H1 (cell line): ENCODE measurements around the gene GEMIN7. TPM values are rescaled to one million over a fixed set of nuclear protein-coding genes. Genes with fewer than 3 reads are reported as not detected.

ENCODE experiments used
- ATF3 ChIP-seq: IDR thresholded peaks from 2 replicates; pipeline ENCODE4 v1.6.1; 2011; ENCODE audit warnings: low read depth, mild to moderate bottlenecking, low read length; ENCODE audit not compliant: insufficient read depth
- BCL11A ChIP-seq, 2 experiments: IDR thresholded peaks; one replicate each; pipeline ENCODE4 v1.6.1; 2011; ENCODE audit warnings: low read depth in 2 of 2, low read length in 2 of 2, mild to moderate bottlenecking in 2 of 2
- CHD1 ChIP-seq: IDR thresholded peaks from 2 replicates; pipeline ENCODE4 v1.6.1; 2012; ENCODE audit warnings: low read depth, low read length, improper control_type of control experiment
- CHD2 ChIP-seq: IDR thresholded peaks from 2 replicates; pipeline ENCODE4 v1.6.1; 2012; ENCODE audit warnings: low read length, improper control_type of control experiment
- CREB1 ChIP-seq: IDR thresholded peaks from 2 replicates; pipeline ENCODE4 v1.6.1; 2012; ENCODE audit warnings: inconsistent platforms
- JUN ChIP-seq: IDR thresholded peaks from 2 replicates; pipeline ENCODE4 v1.6.1; 2011; ENCODE audit warnings: low read depth, mild to moderate bottlenecking, improper control_type of control experiment, low read length
- RNF2 ChIP-seq: fragments of 200-900, 300-1000 bp; sonication (generic); IDR thresholded peaks from 2 replicates; pipeline ENCODE4 v1.7.1; 2016; ENCODE audit warnings: borderline replicate concordance, low read depth, mild to moderate bottlenecking, antibody characterized with exemption, low read length; ENCODE audit not compliant: poor library complexity, severe bottlenecking; ENCODE audit errors: missing control alignments
- SRF ChIP-seq: IDR thresholded peaks from 2 replicates; pipeline ENCODE4 v1.6.1; 2011; ENCODE audit warnings: mild to moderate bottlenecking, low read depth, low read length, moderate library complexity
- TEAD4 ChIP-seq: IDR thresholded peaks from 2 replicates; pipeline ENCODE4 v1.6.1; 2012; ENCODE audit warnings: low read depth, low read length, inconsistent platforms, mixed read lengths
- polyA plus RNA-seq, 7 experiments: library from polyadenylated mRNA; depleted of rRNA in 3 of 7; stranded (reverse) in 5 of 7; unstranded in 2 of 7; fragments of >200 nt in 5 of 7; fragments of 200-250 nt in 2 of 7; gene quantifications; 1 replicate in 5 of 7; 2 replicates in 1 of 7; 4 replicates in 1 of 7; pipeline versions ENCODE4 v1.2.1 to v1.2.3, GENCODE V29; 2011 to 2013; ENCODE audit warnings: missing spikeins in 2 of 7, mixed read lengths in 2 of 7
- total RNA-seq: library from RNA; stranded (reverse); fragmentation: NEBNext Ultra II Directional; extraction: Animal tissue kit (Norgen Biotek cat#: 25700); gene quantifications from 2 replicates; pipeline ENCODE4 v1.2.1, GENCODE V29; 2021
- TF ChIP-seq, protein P1 (sequence below): fragments of 300-600 bp; sonication (generic); IDR thresholded peaks from 2 replicates; pipeline ENCODE4 v1.7.1; 2012; ENCODE audit warnings: low read length, moderate library complexity, mild to moderate bottlenecking, inconsistent platforms; ENCODE audit not compliant: insufficient replicate concordance

Gene GEMIN7
- total and polyA plus RNA-seq, 2 of the 8 experiments (the other 6 are each of a cell fraction or from before 2014, with no cell fraction given): 48.0 to 91.6 TPM

- TF ChIP-seq SRF (no peak), ATF3 (no peak), CHD1 (no peak), TEAD4 (no peak), BCL11A (IDR thresholded peaks at IDR 0.05; ENCODE audit: low read depth in 2 of 2, low read length in 2 of 2) (no peak), JUN (no peak), RNF2 (no peak), CHD2 (no peak), CREB1 (no peak)
- TF ChIP-seq, protein P1, sequence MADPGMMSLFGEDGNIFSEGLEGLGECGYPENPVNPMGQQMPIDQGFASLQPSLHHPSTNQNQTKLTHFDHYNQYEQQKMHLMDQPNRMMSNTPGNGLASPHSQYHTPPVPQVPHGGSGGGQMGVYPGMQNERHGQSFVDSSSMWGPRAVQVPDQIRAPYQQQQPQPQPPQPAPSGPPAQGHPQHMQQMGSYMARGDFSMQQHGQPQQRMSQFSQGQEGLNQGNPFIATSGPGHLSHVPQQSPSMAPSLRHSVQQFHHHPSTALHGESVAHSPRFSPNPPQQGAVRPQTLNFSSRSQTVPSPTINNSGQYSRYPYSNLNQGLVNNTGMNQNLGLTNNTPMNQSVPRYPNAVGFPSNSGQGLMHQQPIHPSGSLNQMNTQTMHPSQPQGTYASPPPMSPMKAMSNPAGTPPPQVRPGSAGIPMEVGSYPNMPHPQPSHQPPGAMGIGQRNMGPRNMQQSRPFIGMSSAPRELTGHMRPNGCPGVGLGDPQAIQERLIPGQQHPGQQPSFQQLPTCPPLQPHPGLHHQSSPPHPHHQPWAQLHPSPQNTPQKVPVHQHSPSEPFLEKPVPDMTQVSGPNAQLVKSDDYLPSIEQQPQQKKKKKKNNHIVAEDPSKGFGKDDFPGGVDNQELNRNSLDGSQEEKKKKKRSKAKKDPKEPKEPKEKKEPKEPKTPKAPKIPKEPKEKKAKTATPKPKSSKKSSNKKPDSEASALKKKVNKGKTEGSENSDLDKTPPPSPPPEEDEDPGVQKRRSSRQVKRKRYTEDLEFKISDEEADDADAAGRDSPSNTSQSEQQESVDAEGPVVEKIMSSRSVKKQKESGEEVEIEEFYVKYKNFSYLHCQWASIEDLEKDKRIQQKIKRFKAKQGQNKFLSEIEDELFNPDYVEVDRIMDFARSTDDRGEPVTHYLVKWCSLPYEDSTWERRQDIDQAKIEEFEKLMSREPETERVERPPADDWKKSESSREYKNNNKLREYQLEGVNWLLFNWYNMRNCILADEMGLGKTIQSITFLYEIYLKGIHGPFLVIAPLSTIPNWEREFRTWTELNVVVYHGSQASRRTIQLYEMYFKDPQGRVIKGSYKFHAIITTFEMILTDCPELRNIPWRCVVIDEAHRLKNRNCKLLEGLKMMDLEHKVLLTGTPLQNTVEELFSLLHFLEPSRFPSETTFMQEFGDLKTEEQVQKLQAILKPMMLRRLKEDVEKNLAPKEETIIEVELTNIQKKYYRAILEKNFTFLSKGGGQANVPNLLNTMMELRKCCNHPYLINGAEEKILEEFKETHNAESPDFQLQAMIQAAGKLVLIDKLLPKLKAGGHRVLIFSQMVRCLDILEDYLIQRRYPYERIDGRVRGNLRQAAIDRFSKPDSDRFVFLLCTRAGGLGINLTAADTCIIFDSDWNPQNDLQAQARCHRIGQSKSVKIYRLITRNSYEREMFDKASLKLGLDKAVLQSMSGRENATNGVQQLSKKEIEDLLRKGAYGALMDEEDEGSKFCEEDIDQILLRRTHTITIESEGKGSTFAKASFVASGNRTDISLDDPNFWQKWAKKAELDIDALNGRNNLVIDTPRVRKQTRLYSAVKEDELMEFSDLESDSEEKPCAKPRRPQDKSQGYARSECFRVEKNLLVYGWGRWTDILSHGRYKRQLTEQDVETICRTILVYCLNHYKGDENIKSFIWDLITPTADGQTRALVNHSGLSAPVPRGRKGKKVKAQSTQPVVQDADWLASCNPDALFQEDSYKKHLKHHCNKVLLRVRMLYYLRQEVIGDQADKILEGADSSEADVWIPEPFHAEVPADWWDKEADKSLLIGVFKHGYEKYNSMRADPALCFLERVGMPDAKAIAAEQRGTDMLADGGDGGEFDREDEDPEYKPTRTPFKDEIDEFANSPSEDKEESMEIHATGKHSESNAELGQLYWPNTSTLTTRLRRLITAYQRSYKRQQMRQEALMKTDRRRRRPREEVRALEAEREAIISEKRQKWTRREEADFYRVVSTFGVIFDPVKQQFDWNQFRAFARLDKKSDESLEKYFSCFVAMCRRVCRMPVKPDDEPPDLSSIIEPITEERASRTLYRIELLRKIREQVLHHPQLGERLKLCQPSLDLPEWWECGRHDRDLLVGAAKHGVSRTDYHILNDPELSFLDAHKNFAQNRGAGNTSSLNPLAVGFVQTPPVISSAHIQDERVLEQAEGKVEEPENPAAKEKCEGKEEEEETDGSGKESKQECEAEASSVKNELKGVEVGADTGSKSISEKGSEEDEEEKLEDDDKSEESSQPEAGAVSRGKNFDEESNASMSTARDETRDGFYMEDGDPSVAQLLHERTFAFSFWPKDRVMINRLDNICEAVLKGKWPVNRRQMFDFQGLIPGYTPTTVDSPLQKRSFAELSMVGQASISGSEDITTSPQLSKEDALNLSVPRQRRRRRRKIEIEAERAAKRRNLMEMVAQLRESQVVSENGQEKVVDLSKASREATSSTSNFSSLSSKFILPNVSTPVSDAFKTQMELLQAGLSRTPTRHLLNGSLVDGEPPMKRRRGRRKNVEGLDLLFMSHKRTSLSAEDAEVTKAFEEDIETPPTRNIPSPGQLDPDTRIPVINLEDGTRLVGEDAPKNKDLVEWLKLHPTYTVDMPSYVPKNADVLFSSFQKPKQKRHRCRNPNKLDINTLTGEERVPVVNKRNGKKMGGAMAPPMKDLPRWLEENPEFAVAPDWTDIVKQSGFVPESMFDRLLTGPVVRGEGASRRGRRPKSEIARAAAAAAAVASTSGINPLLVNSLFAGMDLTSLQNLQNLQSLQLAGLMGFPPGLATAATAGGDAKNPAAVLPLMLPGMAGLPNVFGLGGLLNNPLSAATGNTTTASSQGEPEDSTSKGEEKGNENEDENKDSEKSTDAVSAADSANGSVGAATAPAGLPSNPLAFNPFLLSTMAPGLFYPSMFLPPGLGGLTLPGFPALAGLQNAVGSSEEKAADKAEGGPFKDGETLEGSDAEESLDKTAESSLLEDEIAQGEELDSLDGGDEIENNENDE: no peak
These were observed 2.8 kb upstream of the GEMIN7 start, which contains the start of gene ZNF296 (continued) for GRCh38 chr19:45076029-45076850.
